Spinal cord (tissue), 10 donors: ENCODE measurements around the gene EMILIN1. TPM values are rescaled to one million over a fixed set of nuclear protein-coding genes. Genes with fewer than 3 reads are reported as not detected.
A peak's percentile ranks its signal among the peaks of the same experiment; 100 is the strongest.

Experiments
- DNase-seq, 6 donors: peaks; one replicate each; pipeline versions ENCODE4 v3.0.0 to v3.0.0-alpha.2; 2013 to 2015; ENCODE audit warnings: low spot score in 6 of 6, low read depth in 4 of 6
- H3K27ac ChIP-seq: one replicate; pipeline ENCODE4 v1.5.1; 2013; ENCODE audit warnings: low read depth, low read length, control low read depth
- H3K27me3 ChIP-seq: one replicate; pipeline ENCODE4 v1.6.1; 2013; ENCODE audit warnings: low read length; ENCODE audit not compliant: control insufficient read depth, insufficient read depth
- H3K36me3 ChIP-seq: one replicate; pipeline ENCODE4 v1.6.1; 2013; ENCODE audit warnings: low read length; ENCODE audit not compliant: control insufficient read depth, insufficient read depth
- H3K4me1 ChIP-seq: one replicate; pipeline ENCODE4 v1.6.1; 2013; ENCODE audit warnings: low read length; ENCODE audit not compliant: control insufficient read depth, insufficient read depth
- H3K4me3 ChIP-seq: one replicate; pipeline ENCODE4 v1.5.1; 2013; ENCODE audit warnings: low read depth, low read length, control low read depth
- H3K9me3 ChIP-seq: one replicate; pipeline ENCODE4 v1.6.1; 2013; ENCODE audit warnings: low read length; ENCODE audit not compliant: control insufficient read depth, insufficient read depth
- WGBS: methylation state at CpG from one replicate; pipeline ENCODE4 v1.1.5; 2013; ENCODE audit warnings: missing lambda C conversion rate; ENCODE audit not compliant: insufficient coverage; 5-methylcytosine and 5-hydroxymethylcytosine counted together
- polyA plus RNA-seq, 2 donors: library from polyadenylated mRNA; unstranded; fragments of 120-200 nt; gene quantifications; one replicate each; pipeline ENCODE4 v1.2.1, GENCODE V29; 2013; ENCODE audit not compliant: insufficient read length in 2 of 2
- total RNA-seq, 2 donors: library from RNA; depleted of rRNA in 1 of 2; stranded (reverse); fragments of 120-200 nt in 1 of 2; fragments of >200 nt in 1 of 2; gene quantifications; one replicate each; pipeline versions ENCODE4 v1.2.3 to v1.2.4, GENCODE V29; 2013 to 2014
- donor health status: healthy.

The EMILIN1 gene
- total and polyA plus RNA-seq, 4 donors = 11.4 to 46.2 (median 18.6) TPM

DNA sequence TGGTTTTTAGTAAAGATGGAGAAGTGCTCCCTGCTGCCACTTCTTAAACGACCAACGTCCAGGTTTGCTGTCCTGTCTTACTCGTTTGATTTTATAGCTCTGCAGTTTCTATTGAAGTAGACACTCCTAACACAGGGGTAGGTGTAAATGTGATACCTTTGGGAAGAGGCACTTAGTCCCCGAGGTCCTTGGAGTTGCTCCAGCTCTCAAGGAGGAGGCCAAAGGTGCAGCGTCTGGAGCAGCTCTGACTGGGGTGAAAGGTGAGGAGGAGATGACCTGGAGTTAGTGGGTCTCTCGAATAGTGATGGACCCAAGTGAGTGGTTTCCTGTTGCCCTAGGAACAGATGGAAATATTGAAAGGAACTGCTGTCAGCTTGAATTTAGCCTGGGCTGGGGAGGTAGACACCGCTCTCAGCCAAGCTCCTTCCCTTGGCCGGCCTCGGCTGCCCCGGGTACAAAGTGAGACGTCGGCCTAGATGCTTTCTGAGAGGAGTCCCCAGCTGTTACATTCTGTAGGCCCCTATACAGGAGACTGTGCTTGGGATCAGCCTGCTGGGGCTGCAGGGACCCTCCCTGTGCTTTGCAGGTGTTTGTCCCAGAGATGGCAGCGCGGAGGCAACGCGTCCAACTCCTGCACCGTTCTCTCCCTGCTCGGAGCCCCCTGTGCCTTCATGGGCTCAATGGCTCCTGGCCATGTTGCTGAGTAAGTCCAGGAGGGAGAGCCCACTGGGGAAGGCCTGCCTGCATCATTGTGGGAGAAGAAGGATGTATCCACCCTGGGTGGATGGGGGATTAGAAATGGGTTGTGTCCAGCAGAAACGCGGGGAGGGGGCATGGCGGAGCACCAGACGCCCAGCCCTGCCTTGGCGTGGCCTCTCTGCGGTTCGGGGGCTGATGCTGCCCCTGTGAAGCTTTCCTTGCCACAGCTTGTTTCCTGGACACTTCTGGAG, 13.6 kb downstream of the EMILIN1 start:
- Histone ChIP-seq H3K9me3 (no peaks in the 10 kb centered on the region), H3K27me3 (no peaks in the 10 kb centered on the region), H3K4me3 (no peak overlapping the region), H3K4me1 (peaks cover 30% of the 10 kb centered on the region), H3K36me3 (peaks cover 13% of the 10 kb centered on the region), H3K27ac (no peak overlapping the region)
- no peak for DNase-seq
- 74% methylated on average over 25 of the region's 25 CpGs for WGBS

DNA sequence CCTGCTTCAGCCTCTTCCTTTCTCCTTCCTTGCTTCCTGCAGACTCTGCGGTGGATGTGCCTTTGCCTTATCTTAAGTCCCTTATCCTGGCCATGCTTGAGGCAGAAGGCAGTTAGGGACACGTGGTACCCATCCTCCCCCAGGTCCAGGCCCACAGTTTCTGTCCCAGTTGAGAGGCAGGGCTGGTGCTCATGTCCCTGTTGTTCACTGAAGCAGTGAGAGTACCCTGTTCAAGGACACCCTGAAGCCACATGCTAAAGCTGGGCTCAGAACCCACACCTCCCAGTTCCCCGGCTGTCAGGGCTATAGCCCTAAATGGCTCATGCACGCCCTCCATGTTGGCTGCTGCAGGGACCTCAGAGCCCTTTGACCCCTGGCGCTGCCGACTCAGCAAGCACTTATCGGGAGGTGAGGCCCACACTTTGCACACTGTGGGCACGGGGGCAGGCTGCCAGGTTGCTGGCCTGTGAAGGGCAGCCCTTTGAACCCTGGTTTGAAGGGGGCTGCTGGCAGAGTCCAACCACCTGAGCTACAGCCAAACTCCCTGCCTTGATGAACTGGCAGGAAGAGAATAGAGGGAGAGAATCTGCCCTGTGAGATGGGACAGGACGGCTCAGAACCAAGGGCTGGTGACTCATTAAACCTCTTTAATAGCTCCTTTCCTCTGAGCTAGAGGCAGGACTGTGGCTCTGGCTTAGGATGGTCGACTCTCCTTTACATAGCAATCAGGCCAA, 14.4 kb downstream of the EMILIN1 start:
- H3K4me1 ChIP-seq = peaks cover 26% of the 10 kb centered on the region
- no peak overlapping the region for H3K27ac ChIP-seq
- no peak overlapping the region for H3K4me3 ChIP-seq
- H3K27me3 ChIP-seq = no peaks in the 10 kb centered on the region
- no peak for DNase-seq
- no peaks in the 10 kb centered on the region for H3K9me3 ChIP-seq
- WGBS = 76% methylated on average over 10 of the region's 10 CpGs
- H3K36me3 ChIP-seq = peaks cover 17% of the 10 kb centered on the region

DNA sequence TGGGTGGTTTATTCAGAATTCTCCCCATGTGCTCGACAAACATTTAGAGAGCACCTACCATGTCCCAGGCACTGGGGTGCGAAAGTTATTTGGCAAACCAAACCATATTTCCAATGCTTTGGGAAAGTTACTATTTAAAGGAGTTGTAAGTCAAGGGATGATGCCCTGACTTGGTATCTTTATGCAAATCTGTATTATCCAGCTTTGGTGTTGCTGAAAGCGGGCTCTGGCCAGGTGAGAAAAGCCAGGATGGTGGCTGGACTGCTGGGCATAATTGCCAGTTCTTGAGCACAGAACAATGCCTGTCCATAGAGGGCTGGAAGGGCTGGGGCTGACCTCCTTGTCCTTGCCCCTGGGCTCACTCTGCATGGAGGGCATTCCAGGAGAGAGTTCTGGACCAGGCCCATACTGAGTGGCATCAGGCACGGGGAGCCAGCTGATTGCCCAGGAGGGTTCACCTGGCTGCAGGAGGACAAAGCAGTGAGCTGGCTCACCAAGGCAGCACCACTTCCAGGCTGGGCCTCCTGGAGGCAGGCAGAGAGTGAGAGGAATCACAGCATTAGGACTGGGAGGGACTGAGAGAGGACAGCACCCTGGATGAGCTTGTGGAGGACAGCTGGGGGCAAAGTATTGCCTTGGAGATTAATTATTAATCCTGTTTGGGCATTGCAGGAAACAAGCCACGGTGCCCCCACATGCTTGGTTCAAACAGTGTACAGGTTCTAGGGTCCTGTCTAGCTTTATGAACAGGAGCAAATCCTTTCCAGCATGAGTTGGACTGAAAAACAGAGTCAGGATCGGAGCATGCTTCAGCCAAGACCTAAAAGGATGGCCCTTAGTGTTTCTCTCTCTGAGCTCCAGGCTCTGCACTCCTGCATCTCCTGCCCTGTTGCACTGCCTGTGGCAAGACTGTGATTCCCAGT, 15.3 kb downstream of the EMILIN1 start:
- DNase-seq = no peak
- Histone ChIP-seq H3K4me3 (no peak overlapping the region), H3K27ac (no peak overlapping the region), H3K27me3 (no peaks in the 10 kb centered on the region), H3K9me3 (no peaks in the 10 kb centered on the region), H3K4me1 (peaks cover 26% of the 10 kb centered on the region), H3K36me3 (peaks cover 17% of the 10 kb centered on the region)
- 83% methylated on average over 4 of the region's 6 CpGs for WGBS

DNA sequence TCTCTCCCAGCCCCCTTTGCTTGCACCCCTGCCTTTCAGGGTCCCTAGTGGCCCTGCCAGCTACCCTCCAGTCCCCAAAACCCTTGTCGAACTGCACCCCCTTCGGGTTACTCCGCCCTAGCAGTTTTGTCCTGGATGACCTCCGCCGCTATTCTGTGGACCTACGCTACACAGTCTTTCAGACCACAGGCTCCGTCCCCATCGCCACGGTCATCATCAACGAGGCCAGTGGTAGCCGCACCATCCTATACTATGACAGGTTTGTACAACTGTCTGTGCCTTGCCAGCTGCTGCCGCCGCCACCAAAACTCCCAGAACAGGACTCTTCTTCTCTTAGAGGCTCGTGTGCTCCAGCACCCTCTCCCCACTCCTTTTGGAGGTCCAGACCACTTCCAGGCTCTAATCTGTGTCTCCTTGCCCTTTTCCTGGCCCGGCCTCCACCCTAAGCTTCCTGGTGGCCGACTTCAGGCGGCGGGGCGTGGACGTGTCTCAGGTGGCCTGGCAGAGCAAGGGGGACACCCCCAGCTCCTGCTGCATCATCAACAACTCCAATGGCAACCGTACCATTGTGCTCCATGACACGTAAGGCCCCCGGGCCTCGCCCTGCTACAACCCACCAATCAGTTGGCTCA, 16.1 kb downstream of the EMILIN1 start:
- Histone ChIP-seq H3K36me3 (peaks cover 21% of the 10 kb centered on the region), H3K27me3 (no peaks in the 10 kb centered on the region), H3K4me3 (no peak overlapping the region), H3K27ac (no peak overlapping the region), H3K9me3 (no peaks in the 10 kb centered on the region), H3K4me1 (peaks cover 20% of the 10 kb centered on the region)
- WGBS = 92% methylated on average over 19 of the region's 24 CpGs
- no peak for DNase-seq

DNA sequence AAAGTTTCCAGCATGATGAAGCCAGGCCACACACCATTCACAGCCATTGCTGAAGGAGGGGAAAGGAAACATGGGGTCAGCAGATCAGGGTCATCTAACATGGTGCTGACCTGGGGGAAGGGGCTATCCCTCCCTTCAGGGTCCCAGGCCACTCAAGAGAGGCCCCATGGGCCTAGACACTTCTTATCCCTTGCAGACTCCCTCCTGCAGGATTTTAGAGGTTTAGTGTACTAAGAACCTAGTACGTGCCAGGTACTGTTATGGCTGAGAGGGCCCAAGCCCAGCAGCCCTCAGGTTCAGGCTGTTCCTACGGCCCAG, 17.0 kb downstream of the EMILIN1 start:
- DNase-seq = no peak
- Histone ChIP-seq H3K4me1 (peaks cover 18% of the 10 kb centered on the region), H3K27ac (no peak overlapping the region), H3K9me3 (no peaks in the 10 kb centered on the region), H3K27me3 (no peaks in the 10 kb centered on the region), H3K4me3 (no peak overlapping the region), H3K36me3 (peaks cover 29% of the 10 kb centered on the region)
- 86% methylated on average over 2 of the region's 2 CpGs for whole genome bisulfite sequencing

GRCh38 chr2:27095745-27096651, 17.6 kb downstream of the EMILIN1 start:
- peak in 4 of 6 donors; percentile 54 to 92 (median 78) for DNase-seq
- no peaks in the 10 kb centered on the region for H3K9me3 ChIP-seq
- H3K36me3 ChIP-seq = peaks cover 33% of the 10 kb centered on the region
- 14% methylated on average over 14 of the region's 18 CpGs for WGBS
- H3K27ac ChIP-seq = no peak overlapping the region
- H3K27me3 ChIP-seq = no peaks in the 10 kb centered on the region
- H3K4me1 ChIP-seq = peaks cover 18% of the 10 kb centered on the region
- H3K4me3 ChIP-seq = peak overlapping the region; percentile 31

DNA sequence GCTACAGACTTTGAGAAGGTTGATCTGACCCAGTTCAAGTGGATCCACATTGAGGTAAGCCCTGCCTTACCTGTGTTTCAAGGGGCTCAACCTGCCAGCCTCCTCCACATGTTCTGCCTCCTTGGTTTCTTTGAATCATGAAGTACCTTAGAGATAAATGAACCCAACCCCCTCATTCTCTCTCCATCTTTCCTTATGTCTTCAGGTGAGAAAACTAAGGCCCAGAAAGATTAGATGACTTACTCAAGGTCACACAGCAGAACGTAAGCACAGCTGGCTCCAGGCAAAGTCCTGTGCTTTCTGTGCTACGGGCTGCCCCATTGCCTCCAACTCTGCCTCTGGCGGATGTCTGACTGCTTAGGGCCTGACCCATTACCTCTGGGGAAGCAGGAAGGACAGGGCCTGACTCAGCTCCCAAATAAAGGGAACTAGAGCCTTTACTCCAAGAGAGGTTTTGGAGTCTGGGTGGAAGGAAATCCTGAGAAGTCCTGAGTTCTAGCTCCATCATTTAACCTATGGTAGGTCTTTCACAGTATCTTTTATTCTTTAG, 18.4 kb downstream of the EMILIN1 start:
- Histone ChIP-seq H3K9me3 (no peaks in the 10 kb centered on the region), H3K36me3 (peaks cover 39% of the 10 kb centered on the region), H3K4me1 (peaks cover 17% of the 10 kb centered on the region), H3K27ac (no peak overlapping the region), H3K27me3 (no peaks in the 10 kb centered on the region), H3K4me3 (no peak overlapping the region)
- no peak for DNase-seq
- WGBS = 69% methylated on average over 3 of the region's 3 CpGs

GRCh38 chr2:27097341-27097740, 18.9 kb downstream of the EMILIN1 start:
- no peak overlapping the region for H3K27ac ChIP-seq
- H3K4me1 ChIP-seq = peaks cover 13% of the 10 kb centered on the region
- 94% methylated on average over 11 of the region's 14 CpGs for WGBS
- H3K9me3 ChIP-seq = no peaks in the 10 kb centered on the region
- H3K27me3 ChIP-seq = no peaks in the 10 kb centered on the region
- H3K36me3 ChIP-seq = peaks cover 39% of the 10 kb centered on the region
- no peak overlapping the region for H3K4me3 ChIP-seq
- no peak for DNase-seq
